C4-2B (cell line): ENCODE results near the gene CCDC73.

ENCODE experiments used
- CTCF ChIP-seq: fragments of 450-650 bp; conservative IDR thresholded peaks from 2 replicates; pipeline ENCODE4 v1.5.1; 2017; ENCODE audit warnings: mild to moderate bottlenecking
- ZFX ChIP-seq: fragments of 450-650 bp; IDR thresholded peaks from 2 replicates; pipeline ENCODE4 v1.6.1; 2017

- TF ChIP-seq CTCF (no peak), ZFX (no peak)
These were observed 221.2 kb downstream of the CCDC73 start for GRCh38 chr11:32573228-32573627.
